Limb (tissue), 2 donors: ENCODE results near the gene SF3B3.
"Not testable (repeated sequence)": the region's sequence is repeated elsewhere in the genome, so short reads cannot be mapped to it uniquely, and the experiment has no call there.

Experiments used
- DNase-seq, 2 donors: peaks; one replicate each; pipeline ENCODE4 v3.0.0-alpha.2; 2016; ENCODE audit errors: extremely low spot score in 2 of 2

Gene SF3B3

GRCh38 chr16:70615945-70616344 is 92.3 kb downstream of the SF3B3 start:
- no peak for DNase-seq

GRCh38 chr16:70621864-70622263 is 98.2 kb downstream of the SF3B3 start:
- DNase-seq, result not testable (repeated sequence)
